Colon (tissue), 2 donors: ENCODE data around the gene SNX19.
"Not testable (repeated sequence)": the region's sequence is repeated elsewhere in the genome, so short reads cannot be mapped to it uniquely, and the experiment has no call there.

Experiments
- FAIRE-seq: peaks from 2 replicates; lab custom pipeline; 2012; peaks lifted over from hg19 to GRCh38; lab: Jason Lieb, UNC
- donor health status: control.
- donor health status: control.

SNX19 gene

DNA sequence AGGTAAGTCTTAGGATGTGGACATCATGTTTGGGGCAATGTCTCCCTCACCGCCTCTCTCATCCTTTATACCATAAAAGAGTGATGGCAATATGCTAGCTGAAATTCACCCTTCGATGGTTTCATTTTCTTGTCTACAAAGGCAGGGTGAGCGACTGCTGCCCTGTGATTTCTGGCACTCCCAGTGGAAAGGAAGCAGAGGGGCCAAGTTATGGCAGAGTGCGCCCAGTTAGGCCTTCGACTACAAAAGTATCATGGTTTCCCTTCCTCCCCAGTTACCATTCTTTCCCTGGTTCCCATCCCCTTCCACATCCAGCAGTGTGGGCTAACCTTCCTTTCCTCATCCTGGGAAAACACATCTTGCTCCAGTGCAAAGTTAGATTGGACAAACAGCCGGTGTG, 43.8 kb downstream of the SNX19 start:
- no peak for FAIRE-seq

DNA sequence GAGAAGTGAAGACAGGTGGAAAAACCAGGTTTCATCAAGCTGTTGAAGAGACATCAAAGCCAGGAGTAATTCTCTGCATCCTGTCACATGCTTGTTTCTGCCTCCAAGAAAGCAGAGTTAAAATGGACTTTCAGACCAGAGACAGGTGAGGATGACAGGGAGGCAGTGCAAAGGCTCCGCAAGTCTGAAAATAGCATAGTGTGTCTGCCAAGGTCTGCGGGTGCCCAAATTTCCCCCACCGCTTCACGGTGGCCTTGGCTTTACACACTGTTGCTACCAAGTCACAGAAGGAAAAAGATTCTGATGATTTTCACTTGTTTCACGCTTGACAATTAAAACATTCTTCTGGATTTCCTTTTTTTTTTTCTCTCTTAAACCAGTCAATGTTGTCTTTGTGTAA, 44.2 kb downstream of the SNX19 start:
- no peak for FAIRE-seq

DNA sequence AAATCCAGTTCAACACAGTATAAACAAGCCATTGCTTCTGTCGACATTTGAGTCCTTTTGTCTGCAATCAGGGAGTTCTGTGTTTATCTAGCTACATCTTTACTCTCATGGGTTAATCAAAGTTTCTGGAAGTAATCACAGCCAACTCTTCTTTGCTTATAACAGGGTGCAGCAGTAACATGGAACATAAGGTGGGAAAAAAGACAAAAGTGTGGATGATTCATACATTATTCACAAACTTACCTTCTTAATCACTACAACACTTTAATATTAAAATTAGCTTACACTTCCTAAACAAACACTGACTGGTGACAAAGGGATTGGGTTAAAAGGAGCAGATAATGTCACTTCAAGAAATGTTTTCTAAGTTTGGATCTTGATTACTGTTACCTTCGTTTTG, 44.7 kb downstream of the SNX19 start:
- no peak for FAIRE-seq

DNA sequence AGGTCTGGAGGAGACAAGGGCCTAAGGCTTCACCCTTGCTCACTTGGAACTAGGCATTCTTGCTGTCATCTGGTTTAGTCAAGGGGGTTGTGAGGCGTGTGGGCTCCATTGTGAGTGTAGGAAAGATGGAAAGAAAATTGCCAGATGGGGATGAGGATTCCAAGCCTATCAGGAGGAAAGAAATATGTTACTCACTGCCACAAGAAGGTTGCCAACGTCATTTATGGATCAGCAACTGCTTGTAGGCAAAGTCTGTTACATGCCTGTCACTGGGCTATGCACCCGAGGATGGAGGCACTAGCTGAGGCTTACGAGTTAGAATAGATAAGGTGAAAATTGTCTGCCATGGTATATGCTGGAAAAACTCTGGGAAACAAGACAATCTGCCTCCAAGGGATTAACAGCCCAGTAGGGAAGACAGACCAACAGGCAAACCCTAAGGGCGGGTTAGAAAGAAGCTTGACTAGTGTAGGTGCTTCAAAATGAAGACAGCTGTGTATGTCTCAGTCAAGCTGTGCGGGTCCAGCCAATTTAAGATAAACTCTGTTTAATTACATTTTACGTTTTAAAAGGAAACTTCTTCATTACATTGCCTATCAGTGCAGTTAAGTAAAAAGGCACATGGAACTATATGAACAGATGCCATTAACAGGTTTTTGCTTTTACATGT, 47.4 kb downstream of the SNX19 start:
- no peak for FAIRE-seq

DNA sequence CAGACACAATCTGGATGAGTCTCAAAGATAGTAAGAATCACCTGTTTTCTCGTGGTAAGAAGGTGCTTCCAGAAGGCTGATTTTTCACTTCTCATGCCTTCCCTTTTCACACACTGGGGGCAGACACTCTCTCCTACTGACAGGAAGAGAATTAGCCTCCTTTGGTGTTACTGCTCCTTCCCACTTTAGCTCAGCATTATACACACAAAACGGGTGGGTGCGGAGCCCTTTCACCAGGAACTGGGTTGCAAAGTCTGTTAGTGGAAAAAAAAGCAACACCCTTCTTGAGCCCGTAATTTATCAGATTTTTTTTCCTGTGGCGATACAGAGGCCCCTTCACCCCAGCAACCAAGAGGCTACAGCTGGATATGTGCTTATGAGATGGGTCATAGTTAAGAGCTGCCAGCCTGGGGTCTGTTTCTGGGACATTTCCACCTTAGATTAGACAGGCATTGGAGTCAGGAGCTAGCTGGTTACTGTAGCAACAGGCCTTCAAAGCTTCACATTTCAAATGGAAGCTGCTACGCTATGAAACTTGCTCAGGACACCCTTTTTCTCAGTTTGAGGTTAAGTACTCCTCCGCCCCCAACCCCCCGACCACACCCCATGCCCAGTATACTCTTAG, 48.1 kb downstream of the SNX19 start:
- FAIRE-seq = no peak

DNA sequence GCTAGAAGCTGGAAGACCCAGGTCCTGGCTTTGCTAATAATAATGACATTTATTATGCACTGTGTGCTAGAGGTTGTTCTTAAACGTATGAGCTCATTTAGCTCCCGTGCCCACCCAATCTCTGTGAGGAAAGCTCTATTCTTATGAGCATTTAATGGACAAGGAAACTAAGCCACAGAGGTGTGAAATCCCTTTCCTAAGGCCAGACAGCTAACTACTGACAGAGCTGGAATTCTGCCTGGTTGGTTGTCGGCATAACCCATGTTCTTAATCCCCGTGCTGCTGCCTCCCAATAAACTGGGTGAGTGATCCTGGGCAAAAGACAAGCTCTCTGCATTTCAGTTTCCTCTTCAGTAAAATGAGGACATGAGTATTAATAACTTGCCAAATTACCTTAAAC, 49.4 kb downstream of the SNX19 start:
- no peak for FAIRE-seq

DNA sequence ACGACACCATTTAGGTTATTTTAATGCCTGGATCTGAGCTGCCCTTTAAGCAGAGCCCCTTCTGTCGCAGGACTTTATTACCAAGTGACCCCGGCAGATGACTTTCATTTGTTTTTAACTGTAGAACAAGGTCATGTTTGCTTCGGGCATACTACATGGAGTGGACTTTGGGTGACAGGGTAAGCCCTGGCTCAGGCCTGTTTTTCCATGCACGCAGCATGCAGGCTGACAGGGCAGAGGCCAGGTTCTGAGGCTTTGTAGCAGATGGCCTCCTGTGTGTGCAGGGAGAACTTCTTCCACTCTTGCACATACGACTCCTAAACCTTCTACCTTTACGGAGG, 50.5 kb downstream of the SNX19 start:
- no peak for FAIRE-seq

DNA sequence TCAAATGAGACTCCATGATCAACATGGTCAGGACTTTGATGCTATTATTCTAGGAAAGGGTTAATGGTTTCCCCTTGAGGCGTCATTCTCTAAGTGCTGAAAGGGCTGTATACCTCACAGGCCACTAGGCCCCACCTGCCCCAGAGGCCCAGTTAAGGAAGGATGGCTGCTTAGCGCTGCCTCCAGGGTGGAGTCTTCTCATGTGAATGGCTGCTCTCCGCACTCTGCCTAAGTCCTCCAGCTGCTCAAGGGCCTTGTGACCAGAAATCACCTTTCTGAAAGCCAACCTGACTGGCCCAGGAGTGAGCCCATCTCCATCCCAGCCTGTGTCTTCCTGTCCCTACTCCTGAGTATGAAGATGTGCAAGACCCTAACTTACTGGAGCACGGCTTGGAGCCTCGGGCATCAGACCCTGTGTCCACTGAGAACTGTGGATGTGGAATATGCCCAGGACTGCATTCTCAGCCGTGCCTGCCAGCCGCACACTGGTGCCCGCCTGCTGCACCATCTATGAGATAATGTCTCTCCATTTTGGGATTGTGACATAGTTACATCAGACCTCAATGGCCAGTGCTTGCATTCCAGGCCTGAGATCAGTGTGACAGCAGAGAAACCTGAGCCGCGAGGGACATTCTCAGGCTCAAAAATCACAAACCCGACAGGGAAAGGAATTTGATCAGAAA, 51.0 kb downstream of the SNX19 start:
- no peak for FAIRE-seq

DNA sequence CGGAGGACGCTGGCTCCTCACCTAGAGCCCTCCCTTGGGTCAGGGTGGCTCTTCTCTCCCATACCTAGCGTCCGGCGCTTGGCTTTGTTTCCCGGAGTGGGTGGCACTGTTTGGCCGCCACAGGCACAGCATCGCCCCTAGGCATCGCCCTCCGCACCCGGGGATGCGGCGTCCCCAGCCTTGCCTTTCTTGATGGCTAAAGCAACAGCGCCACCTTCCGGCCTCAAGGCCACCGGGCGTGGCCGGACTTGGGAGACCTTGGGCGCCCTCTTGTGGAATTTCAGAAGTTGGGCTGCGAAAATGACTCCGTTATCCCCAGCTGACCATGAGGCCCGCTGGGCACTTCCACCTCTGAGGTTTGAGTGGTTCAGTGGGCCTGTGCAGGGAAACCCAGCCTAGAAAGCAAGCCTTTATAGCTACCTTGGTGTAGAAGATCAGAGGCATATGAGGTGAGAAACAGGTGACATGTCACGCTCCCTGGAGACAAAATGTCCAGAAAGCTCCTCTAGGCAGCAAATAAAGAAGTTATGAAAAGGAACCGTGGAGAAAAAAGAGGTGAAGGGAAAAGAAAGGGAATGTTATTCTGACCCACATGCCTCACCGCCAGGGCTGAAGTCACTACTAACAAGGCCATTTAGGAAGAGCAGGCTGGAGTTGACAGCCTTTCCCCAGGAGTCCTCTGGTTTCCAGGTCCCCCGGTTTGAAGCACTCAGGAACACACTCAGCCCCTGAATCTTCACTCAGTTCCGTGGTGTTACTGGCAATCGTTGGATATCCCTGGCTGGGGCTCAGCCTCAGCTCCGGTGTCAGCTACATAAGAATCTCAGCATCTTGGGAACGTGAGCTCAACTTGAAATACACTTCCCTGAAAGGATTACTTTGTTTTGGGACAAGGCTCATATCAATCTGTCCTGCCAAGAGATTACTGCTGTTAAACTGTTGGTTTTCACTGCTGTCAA, 54.1 kb downstream of the SNX19 start:
- FAIRE-seq = no peak

DNA sequence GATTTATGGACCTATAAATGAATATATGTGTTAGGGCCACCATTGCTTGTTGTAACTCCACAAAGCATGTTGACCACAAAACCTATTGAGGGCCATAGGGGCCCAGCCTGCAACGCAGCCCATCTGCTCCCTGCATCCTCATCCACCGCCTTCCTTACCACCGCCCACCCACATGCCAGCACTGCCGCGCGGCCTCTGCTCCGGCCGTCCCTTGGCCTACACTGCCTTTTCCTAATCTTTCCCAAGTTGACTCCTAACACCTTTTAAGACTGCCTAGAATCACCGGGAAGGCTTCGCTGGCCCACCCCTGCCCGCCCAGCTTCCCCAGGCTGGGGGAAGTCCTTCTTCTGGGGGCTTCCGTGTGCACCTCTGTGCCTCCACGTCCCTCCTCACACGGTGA, 55.0 kb downstream of the SNX19 start:
- no peak for FAIRE-seq

DNA sequence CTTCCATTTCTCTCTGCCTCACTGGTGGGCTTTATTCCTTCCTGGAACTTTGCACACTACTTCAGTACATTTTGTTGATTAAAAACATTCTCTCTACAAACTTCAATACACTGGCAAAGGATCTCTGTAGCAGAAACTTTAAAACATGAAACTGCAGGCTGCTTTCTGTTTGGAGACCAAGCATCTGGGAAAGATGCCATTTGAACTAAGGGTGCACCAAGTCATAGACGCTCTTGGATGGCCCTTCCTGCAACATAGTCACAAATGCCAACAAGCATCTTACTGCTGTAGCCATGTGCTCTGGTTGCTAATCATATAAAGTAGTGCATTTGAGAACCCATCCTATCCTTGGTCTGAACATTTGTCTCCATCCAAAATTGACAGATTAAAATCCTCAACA, 56.4 kb downstream of the SNX19 start:
- FAIRE-seq = no peak

DNA sequence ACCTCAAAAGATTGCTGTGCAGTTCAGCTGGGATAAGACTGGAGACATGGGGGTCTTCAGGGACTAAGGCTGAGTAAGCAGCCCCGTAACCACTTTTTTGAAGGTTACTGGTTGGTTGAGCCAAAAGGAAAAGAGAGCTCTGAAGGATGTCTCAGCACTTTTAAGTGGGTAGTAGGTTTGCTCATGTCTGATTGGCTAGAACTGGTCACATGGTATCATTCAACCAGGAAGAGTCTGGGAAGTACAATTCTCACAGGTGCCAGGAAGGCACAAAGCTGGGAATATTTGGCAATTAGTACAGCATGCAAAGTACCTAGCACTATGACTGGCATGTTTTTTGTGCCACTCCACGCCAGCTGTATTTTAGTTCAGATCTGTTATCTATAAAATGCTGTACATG, 58.1 kb downstream of the SNX19 start:
- no peak for FAIRE-seq

DNA sequence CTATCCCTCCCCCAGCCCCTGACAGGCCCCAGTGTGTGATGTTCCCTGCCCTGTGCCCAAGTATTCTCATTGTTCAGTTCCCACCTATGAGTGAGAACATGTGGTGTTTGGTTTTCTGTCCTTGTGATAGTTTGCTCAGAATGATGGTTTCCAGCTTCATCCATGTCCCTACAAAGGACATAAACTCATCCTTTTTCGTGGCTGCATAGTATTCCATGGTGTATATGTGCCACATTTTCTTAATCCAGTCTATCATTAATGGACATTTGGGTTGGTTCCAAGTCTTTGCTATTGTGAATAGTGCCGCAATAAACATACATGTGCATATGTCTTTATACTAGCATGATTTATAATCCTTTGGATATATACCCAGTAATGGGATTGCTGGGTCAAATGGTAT, 60.6 kb downstream of the SNX19 start:
- FAIRE-seq = not testable (repeated sequence)

DNA sequence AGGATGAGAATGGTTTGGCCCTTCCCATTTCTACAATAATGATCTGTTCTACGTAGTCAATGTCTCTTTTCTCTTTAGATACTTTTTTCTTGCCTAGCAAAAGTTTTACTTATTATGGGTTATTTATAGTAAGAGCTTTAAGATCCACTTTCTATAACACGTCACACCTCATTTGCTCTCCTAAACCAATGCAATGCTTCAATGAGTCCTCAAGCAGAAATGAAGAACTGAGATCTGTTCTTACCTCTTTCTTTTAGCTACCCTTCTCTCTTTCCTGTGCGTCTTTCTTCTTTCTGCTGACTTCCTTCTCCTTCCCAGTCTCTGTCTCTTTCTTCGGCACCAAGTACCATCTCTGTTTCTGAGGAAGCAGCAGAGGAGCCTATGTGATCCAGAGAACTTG, 61.8 kb downstream of the SNX19 start:
- no peak for FAIRE-seq

DNA sequence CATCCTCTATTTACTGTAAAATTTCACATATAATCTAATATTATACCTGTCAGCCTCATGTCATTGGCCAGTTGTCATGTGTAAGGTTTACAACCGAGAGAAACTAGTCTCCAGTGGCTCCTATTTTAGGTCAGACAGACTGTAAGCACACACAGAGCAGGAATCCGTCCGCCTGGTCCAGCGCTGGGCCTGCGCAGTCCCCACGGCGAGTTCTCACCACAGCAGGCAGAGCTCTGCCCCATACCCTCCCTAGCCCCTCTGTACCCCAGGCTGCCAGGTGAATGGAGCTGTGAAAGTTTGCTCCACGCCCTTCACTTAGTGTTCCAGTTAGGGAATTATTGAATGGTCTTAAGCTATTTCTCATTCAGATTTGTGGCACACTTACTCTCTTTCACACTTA, 63.7 kb downstream of the SNX19 start:
- FAIRE-seq = no peak

DNA sequence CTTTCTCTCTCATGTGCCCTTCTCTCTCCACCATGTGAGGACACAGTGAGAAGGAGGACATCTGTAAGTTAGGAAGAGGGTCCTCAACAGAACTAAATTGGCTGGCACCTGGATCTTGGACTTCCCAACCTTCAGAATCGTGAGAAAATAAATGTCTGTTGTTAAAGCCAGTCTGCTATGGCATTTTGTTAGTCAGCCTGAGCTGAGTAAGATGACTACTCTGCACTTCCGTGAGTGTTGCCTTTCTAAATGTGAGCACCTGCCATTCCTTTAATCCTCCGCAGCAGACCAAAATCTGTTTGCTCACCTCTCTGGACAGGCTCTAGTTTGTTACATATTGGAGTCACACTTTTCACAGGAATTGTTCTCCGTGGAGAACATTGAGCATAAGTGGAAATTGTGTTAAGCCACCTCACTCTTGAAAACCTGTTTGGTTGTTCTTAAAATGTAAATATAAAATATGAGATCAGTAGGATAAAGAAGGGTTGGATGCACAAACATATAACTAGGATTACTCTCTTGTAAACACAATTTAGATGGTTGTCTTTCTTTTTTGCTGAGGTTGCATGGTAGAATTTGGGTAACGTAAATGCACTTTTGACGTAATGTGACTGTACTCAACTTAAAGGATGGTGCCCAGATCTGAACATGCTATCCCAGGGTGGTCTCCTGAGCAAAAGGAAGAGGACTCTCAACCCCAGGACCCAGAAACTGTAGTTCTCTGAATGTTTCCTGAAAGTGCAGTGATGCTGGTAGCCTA, 65.9 kb downstream of the SNX19 start:
- FAIRE-seq = no peak

DNA sequence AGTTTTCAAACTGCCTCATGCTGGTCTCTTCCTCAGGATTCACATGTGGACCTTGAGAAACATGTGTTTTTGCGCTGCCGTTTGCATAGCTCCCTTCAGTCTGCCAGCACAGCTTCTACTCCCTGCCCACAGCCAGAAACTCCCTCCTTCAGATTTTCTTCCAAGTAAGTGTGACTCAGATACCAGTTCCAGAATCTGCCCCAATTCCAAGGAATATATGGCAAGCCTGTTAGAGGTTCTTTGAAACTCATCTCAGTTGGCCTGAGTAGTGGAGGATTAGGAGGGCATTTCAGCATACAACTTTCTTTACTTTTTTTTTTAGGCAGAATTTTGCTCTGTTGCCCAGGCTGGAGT, 67.1 kb downstream of the SNX19 start:
- no peak for FAIRE-seq

DNA sequence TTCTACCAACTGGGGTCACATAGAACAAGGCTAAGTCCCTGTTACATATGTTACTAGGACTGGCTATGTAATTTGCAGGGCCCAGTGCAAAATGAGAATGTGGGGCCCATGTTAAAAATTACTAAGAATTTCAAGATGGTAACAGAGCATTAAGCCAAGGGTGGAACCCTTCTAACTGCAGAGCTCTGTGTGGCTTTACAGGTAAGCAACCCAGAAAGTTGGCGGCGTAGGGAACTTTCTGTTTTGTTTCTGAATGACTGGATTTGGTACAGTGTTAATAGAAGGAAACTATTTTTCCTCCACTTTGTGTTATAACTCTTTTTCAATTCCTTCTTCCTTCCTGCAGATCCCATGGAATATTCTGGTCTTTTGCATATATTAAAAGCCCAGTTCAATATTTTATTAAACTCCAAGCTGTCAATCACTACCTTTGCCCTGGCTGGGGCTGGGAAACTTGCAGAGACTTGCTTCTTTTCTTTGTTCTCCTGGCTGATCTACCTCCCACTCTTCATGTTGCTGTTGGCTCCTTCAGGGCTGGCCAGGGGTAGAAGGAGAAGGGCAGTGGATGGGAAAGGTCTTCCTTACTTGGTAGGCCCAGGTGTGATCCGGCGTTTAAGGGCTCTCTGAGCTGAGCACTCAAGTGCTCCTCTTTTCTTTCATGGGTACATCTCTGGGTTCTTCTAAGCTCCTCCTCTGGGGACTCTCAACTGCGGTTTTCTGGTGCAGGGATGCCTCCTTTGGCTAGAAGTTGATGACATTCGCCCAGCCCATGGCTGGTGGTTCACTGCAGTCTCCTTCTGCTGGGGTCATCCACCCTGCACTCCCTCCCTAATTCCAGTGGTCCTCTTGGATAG, 67.7 kb downstream of the SNX19 start:
- FAIRE-seq = no peak

DNA sequence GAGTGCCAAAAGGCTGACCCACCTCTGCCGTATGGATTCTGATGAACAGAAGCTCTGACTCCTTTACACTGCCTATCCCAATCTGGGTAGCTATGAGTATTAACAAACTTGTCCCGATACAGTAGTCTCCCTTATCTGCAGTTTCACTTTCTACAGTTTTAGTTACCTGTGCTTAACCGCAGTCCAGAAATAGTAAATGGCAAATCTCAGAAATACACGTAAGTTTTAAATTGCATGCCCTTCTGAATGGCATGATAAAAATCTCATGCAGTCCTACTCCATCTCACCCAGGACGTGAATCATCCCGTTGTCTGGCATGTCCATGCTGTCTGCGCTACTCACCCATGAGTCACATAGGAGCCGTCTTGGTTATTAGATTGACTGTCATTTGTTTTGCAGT, 68.8 kb downstream of the SNX19 start:
- FAIRE-seq = no peak

DNA sequence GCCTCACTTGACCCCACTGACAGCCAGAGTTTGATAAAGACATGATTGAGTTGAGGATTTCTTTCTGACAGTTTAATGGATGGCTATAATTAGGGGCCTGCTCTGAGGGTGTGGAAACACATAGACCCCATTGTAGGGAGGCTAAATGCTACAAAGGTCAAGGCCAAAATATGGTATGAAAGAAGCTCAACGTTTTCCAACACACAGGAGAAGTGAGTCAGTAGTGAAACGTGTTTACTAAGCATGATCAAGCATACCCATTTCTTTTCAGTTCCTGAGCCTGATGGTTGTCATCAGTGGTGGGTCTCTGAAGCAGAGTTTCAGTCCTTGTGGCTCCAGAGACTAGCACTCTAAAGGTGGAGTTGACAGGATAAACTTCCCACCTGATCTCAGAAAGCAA, 69.7 kb downstream of the SNX19 start:
- no peak for FAIRE-seq

DNA sequence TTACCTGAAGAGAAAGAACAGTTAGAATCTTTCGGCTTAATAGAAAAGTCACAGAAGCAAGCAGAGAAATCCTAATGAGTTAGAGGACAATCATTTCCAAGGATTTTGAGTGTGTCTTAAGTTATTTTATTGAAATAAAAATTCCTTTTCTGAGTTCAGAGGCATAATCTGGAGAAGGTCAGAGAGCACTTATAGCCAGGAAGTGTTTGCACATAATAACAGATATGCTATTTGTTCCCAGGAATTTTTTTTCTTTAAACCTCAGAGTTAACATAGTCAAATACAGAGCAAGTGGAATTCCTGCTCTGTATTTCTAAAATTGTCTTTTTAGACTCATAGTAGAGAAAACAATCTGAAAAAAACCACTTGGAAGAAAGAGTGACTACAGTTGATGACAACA, 74.3 kb downstream of the SNX19 start:
- no peak for FAIRE-seq
